Fibroblast of the conjunctiva (primary cell): ENCODE data around the gene CCDC88A.

Source experiments
- DNase-seq: peaks from one replicate; pipeline ENCODE4 v3.0.0-alpha.2; 2010; ENCODE audit warnings: low read depth

CCDC88A gene

DNA sequence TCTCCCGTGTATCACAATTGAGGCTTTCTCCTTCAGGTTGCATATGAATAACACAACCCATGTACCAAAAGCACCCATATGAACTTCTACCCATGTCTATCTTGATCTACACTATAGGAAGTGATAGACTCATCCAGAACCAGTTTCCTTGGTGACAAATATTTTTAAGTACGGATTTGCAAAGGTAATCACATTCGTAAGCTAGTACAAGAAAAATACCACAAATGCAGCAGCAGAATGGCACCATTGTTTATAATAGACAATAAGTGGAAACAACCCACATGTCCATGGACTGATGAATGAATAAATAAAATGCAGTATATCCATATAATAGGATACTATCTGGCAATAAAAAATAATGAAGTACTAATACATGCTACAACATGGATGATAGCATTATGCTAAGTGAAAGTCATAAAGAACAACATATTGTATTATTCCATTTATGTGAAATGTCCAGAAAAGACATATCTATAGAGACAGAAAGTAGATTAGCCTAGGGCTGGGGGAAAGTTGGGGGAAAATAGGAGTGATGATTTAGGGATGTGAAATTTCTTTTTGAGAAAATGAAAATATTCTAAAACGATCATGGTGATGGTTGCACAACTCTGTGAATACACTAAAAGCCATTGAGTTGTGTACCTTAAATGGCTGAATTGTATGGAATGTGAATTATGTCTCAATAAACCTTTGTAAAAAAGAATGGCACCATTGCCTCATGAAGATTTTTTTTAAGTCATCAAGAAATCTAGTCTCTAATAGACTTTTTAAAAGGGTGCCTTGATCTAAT is 3.4 kb upstream of the CCDC88A start:
- no peak for DNase-seq

GRCh38 chr2:55421326-55421725 is 1.7 kb upstream of the CCDC88A start:
- no peak for DNase-seq

- DNase-seq = no peak
Observed at GRCh38 chr2:55420871-55421270, 1.2 kb upstream of the CCDC88A start.

DNA sequence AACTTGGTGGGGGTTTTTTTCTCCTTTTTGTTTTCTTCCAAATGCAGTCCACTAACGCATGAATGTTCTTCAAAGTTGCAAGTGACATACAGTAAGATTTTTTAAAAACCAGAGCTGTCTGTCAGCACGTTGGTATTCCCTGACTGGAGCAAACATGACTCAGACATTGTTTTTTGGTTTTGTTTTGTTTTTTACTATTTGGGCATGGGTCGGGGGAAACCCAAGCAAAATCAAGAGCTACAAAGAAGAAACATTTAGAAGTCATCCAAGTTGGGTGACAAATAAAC is 726 bp upstream of the CCDC88A start:
- no peak for DNase-seq

GRCh38 chr2:55419233-55419678 is 400 bp downstream of the CCDC88A start:
- DNase-seq = no peak

DNA sequence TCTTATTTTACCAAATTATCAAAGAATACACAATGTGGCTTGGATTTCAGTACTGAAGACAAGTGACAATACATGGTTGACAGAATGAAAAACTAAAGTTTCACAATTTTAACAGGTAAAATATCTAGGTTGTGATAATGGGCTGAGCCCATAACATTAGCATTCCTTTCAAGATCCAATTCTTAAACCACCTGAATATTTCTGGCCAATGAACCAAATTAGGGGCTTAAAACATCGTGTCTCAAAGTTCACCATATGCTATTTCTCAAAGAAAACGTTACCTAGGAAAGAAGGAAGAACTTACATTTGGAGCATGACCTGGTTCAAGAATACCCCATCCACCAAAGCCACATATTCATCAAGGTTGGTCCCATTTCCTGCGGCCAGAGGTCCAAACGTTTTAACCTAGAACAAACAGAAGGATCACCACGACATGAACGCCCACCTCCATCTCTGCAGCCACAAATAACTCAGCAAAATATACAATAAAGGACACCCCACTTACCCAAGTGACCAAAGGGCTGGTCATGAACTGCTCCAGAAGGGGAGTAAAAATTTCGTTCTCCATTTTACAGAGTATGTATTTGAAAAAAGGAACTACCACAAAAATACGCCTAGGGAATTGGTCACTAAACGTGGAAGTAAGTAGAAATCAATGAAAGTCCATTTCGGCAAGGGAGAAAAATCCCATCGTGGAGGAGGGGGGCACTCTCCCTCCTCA is 984 bp downstream of the CCDC88A start:
- DNase-seq = no peak

GRCh38 chr2:55418072-55418471 is 1.6 kb downstream of the CCDC88A start:
- no peak for DNase-seq

GRCh38 chr2:55416786-55417568 is 2.7 kb downstream of the CCDC88A start:
- no peak for DNase-seq

- DNase-seq = no peak
Observed at GRCh38 chr2:55415300-55415699, 4.4 kb downstream of the CCDC88A start.

DNA sequence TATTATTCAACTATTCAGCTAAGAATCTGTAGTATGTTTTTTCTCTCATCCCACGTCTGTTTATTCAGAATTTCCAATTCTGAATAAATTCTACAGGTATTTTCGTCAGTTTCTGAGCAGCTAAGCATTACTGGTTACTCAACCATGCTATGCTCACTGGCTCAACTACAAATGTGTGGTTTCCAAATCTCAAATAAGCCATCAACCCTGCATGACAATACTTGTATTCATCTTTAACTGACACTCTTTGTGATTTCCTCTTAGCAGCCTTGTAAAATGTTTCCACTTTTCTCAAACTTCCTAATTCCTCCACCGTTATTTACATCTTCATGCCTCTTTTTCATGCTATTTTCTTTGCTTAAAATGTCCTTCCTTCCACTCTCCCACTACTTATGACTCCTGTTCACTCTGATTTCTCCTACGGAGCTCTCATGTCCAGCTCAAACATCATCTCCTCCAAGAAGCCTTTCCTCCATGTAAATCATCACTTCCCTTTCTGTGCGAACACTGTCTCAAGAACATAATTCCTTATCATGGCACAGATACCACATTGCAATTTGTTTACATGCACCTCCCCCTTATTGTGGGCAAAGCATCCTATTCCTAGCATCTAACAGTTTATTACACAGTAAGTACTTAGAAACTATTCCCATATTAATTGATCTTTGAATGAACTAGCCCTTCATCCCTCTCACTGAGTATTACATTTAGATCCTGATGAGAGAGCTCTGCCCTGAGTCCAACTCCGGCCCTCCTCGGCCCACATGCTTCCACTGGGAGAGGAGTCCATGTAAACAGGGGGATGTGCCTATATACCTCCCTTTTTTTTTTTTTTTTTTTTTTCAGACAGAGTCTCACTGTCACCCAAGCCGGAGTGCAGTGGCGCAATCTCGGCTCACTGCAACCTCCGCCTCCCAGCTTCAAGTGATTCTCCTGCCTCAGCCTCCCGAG is 10.5 kb downstream of the CCDC88A start:
- DNase-seq = no peak

- no peak for DNase-seq
Observed at GRCh38 chr2:55408098-55408882, 11.4 kb downstream of the CCDC88A start.

DNA sequence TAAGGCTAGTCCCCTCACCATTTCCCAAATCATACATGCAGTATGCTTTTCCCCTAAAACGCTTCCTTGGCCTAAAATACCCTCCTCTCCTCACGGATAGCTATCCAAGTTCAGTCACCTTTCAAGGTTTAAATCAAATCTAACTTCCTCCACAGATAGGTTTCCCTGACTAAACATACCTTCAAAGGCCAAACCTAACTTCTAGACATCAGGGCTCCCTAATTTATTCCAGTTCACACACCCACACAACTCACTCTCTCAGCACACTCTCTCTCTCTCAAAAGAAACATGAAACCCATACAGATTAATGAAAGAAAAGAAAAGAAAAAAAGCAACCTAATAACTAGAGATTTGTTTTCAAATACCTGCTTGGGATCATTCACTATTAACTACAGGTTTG is 14.5 kb downstream of the CCDC88A start:
- DNase-seq = no peak

GRCh38 chr2:55403256-55403998 is 16.2 kb downstream of the CCDC88A start:
- DNase-seq = no peak

DNA sequence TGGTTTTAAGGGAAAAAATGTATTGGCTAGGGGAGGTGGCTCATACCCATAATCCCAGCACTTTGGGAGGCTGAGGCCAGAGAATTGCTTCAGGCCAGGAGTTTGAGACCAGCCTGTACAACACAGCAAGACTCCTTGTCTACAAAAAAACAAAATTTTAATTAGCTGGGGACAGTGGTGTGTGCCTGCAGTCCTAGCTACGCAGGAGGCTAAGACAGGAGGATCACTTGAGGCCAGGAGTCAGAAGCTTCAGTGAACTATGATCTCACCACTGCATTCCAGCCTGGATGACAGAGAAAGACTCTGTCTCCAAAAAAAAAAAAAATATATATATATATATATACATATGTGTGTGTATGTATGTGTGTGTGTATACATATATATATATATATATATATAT is 18.5 kb downstream of the CCDC88A start:
- no peak for DNase-seq

DNA sequence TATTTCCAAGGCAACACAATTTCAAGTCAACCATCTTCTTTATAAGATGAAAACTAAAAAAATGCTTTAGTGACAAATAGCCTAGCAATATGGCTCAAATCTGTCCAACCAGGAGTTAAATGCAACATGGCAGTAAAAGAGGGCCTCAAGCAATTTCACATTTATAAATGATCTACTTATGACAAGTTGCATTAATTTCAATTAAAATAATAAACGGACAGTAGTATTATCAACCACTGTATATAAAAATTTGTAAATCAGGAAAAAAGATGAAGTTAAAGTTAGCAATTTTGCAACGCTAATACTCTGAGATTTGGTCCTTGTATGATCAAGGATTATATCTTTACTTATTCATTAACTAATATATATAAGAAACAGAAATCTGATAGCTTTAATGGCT is 19.3 kb downstream of the CCDC88A start:
- no peak for DNase-seq

- DNase-seq = no peak
Observed at GRCh38 chr2:55399815-55400214, 19.8 kb downstream of the CCDC88A start.

- DNase-seq = no peak
Observed at GRCh38 chr2:55395724-55396605, 23.7 kb downstream of the CCDC88A start.

GRCh38 chr2:55391615-55392242 is 27.9 kb downstream of the CCDC88A start:
- DNase-seq = no peak

DNA sequence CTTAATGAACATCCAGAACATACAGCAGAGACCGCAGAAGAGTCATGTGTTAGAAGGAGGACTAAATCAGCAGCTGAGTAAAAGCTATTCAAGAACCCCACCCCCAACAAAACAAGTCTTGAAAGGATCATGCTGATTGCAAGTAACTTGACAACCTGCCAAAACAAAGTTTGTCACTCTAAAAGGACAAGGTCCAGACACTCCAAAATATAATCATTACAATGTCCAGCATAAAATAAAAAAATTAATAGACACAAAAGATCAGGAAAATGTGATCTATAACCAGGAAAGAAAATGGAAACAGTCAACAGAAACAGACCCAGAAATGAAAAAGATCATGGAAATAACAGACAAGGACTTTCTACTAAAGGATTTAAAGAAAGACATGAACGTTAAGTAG is 28.5 kb downstream of the CCDC88A start:
- no peak for DNase-seq
